T-helper 1 cell treated with Interleukin-12 subunit alpha and Interleukin-12 subunit beta and Interleukin-4 antibody, amounts not matched to agents 30 ng/mL and 1 ng/mL, for 36 hours (primary cell): ENCODE data around the gene SYTL1. TPM values are rescaled to one million over a fixed set of nuclear protein-coding genes. Genes with fewer than 3 reads are reported as not detected.

ENCODE experiments used
- intact Hi-C: fragments of 100-400 bp; cut with micrococcal nuclease; formaldehyde crosslinking; loops from one replicate; pipeline ENCODE4 v1.15.1; 2024
- total RNA-seq: library from RNA; stranded (reverse); gene quantifications from 2 replicates; pipeline ENCODE4 v1.2.3, GENCODE V29; 2022

Gene SYTL1
- total RNA-seq, 1 donor from 2014 or later: 104 TPM

DNA sequence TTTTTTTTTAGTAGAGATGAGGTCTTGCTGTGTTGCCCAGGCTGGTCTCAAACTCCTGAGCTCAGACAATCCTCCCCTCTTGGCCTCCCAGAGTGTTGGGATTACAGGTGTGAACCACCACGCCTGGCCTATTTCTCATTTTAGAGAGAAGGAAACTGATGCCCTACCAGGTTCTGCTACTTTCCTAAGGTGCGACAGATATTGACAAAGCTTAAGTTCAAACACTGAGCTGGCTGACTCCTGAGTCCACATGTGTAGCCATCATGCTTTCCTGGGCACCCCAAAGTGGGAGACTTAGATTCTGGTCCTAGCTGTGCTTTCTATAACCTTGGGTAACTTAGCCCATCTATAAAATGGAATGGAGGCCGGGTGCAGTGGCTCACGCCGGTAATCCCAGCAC is 25.0 kb upstream of the SYTL1 start:
- intact Hi-C loops: no loop called here

DNA sequence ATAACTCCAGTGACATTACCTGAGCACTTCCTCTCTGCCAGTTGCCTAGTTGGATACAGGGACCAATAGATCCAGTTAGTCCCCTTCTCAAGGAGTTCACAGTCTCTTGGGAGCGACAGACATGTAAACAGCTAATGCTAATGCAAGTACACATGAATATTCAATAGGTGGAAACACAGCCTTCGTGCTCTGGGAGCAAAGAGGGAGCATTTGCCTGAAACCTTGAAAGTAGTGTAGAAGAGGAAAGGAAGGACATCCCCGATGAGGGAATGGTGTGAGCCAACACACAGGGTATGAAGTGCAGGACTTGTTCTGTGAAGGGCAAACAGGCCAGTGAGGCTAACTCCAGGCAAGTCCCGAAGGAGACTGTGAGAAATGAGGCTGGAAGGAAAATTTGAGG is 23.7 kb upstream of the SYTL1 start:
- intact Hi-C loops: no loop called here

GRCh38 chr1:27318596-27318995 is 23.2 kb upstream of the SYTL1 start:
- intact Hi-C loops: no loop called here

DNA sequence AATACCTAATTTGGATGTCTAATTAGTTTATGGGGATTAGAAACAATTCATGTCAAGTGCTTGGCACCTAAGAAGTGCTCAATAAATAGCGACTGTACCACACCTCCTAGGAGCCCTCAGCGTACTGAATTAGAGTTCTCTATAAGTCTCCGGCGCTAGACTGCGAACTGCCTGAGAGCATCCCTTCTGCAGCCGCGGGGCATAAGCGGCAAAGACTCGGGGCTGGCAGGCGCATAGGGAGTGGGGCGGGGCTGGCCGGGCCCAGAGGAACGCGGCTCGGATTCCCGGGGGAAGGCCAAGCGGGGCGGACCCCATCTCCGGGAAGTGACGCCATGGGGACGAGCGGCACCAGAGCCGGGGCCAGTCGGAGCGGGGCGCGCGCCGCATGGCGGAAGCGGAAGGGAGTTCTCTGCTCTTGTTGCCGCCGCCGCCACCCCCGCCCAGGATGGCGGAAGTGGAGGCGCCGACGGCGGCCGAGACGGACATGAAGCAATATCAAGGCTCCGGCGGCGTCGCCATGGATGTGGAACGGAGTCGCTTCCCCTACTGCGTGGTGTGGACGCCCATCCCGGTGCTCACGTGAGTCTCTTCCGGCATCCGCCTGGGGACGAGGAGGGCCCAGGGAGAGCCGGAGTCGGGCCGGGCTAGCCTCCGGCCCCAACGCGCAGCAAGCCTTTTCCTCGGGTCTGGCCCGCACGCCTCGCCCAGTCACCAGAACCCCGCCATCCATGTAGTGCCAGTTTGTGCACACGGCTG is 19.8 kb upstream of the SYTL1 start, which contains the start of gene TMEM222:
TMEM222 (plus strand) TSS at position 351 of the 756 bp plus-strand sequence; CDS start at position 386, 35 bp downstream.
- intact Hi-C loops: loop anchor here (1.0 to 5.0 kb wide), 11 partner anchors 21 to 890 kb away; partner anchors contain the start of genes AHDC1, DHDDS, FAM76A and GPR3

DNA sequence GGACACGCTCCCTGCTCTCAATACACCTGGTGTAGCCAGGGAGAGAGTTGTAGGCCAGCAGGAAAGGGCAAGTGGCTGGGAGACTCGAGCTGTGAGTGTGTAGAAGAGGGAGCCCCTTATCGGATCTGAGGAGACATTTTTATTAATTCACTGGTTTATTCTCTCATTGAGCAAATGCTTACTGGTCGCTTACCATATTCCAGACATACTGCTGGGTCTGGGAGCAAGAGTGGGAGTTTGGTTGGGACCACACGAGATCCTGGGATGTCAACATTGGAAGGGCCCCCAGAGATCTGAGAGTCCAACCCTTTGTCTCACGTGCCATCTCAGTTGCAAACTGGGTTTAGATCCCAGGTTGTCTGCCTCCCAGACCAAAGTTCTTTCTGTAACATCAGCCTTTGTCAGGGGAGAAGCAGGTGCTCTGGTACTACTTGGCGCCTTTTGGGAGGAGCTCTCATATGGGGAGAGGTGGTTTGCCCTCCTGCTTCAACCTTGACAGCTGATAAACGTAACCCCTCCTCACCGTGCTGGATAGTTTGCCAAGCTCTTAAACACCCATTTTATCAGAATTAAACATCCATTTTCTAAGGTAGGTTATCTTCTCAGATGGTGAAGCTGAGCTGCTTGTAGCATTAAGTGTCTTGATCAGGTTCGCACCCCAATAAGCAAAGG is 19.1 kb upstream of the SYTL1 start:
- intact Hi-C loops: loop anchor here (1.0 to 5.0 kb wide), 11 partner anchors 21 to 890 kb away; partner anchors contain the start of genes AHDC1, DHDDS, FAM76A and GPR3

DNA sequence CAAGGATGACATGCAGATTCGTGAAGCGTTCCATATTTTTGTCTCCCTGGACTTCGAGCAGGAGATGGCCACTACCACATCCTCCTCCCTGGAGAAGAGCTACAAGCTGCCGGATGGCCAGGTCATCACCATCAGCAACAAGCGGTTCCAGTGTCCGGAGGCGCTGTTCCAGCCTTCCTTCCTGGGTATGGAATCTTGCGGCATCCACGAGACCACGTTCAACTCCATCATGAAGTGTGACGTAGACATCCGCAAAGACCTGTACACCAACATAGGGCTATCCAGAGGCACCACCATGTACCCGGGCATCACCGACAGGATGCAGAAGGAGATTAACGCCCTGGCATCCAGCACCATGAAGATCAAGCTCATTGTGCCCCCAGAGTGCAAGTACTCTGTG is 16.5 kb upstream of the SYTL1 start:
- intact Hi-C loops: no loop called here

DNA sequence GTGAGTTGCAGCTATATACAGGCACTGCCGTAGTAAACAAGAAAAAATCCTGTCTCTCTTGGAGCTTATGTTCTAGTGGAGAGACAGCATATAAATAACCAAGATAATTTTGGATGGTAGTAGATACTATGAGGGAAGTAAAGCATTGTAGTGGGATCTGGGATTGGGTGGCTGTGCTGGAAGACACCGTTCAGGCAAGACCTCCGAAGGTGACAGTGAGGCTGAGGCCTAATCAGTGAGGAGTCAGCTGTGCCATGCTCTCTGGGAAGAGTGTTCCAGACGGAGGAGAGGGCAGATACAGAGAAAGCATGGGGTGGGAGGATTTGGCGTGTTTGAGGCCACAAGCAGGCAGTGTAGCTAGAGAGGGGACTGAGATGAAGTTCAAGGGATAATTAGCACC is 13.9 kb upstream of the SYTL1 start:
- intact Hi-C loops: no loop called here

- intact Hi-C loops: no loop called here
These were observed 11.0 kb upstream of the SYTL1 start for GRCh38 chr1:27330786-27331185.

- intact Hi-C loops: no loop called here
These were observed 10.4 kb upstream of the SYTL1 start for GRCh38 chr1:27331426-27331825.

DNA sequence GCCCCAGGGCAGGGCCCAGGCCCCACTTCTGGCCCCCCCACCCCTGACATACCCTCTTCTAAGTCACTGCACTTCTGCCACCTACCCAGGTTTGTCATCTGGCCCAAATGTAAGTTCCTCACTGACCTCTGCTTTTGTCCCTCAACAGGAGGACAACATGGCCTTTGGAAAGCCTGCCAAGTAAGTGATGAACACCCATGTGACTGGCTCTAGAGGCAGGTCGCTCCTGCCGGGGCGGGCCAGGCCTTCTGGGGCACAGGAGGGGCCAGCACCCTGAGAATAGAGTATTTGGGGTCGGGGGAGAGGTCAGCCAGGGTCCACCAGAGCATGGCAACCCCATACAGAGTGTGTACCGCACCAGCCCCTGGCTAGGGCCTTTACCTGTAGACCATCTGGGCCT is 9.9 kb upstream of the SYTL1 start:
- intact Hi-C loops: loop anchor here (1.0 kb wide), 3 partner anchors 11 to 272 kb away; partner anchors contain the start of gene AHDC1

- intact Hi-C loops: loop anchor here (1.0 kb wide), 3 partner anchors 11 to 272 kb away; partner anchors contain the start of gene AHDC1
These were observed 9.1 kb upstream of the SYTL1 start for GRCh38 chr1:27332536-27333281.

GRCh38 chr1:27333717-27334279 is 8.0 kb upstream of the SYTL1 start:
- intact Hi-C loops: no loop called here

DNA sequence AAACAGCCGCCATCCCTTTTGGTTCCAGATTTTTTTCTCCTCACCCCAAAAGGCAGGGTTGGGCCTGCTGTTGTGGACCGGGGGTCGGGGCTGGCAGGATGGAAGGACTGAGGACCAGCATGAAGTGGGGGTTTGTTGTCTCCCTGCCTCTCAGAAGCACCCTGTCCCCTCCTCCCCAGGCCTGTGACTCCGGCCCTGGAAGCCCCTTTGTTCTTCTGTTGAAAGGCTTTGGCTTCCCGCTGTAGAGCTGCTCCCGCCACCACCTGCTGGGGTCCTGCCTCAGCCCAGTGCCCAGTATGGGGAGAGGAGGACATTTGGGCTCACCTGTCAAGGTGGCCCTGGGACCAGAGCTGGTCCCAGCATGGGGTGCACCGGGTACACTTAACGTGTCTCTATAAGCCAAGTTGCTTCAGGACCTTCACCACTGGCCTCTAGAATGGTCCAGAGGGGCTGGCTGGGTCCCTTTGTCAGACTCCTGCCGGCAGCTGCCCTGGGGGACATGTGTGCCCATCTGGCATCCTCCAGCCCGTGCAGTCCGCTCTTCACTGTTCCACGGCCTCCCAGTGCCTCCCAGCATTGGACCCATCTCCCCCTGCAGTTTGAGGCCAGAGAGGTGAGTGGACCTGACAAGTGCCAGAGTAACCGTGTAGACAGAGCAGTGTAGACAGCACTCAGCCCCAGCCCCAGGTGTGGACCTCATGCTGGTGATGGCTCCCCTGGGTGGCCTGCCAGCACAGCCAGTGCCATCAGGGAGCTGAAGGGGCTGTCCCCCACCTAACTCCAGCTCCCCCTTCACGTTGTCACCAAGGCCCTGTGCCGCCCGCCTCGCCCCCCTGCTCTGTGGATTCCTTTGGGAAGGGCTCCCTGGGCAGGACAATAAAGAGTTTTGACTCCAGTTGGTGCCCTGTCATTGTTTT is 6.1 kb upstream of the SYTL1 start:
- intact Hi-C loops: no loop called here

GRCh38 chr1:27336756-27337155 is 5.1 kb upstream of the SYTL1 start:
- intact Hi-C loops: no loop called here

GRCh38 chr1:27338751-27339150 is 3.1 kb upstream of the SYTL1 start:
- intact Hi-C loops: no loop called here

GRCh38 chr1:27339213-27339612 is 2.6 kb upstream of the SYTL1 start:
- intact Hi-C loops: no loop called here

DNA sequence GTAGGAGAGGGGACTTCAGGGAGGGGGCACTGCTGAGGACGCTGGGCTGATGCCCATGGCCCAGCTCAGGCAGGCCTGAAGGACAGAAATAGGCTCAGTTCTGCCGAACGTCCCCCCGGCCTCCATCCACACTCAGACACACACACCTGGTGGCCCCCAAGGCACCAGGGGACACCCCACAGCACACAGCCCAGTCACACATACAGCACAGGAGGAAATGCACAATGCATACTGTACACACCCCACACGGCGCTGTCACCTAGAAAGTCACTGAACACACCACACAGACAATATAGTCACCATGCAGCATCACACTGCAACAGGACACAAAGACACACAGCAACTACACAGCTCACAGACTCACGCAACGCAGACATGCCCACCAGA is 562 bp downstream of the SYTL1 start:
- intact Hi-C loops: loop anchor here (1.0 to 5.0 kb wide), 4 partner anchors 42 to 650 kb away; partner anchors contain the start of gene GPR3

- intact Hi-C loops: loop anchor here (1.0 to 5.0 kb wide), 7 partner anchors 11 to 651 kb away; partner anchors contain the start of genes GPR3 and TMEM222
These were observed 1.2 kb downstream of the SYTL1 start for GRCh38 chr1:27342778-27343638.

- intact Hi-C loops: loop anchor here (1.0 to 5.0 kb wide), 5 partner anchors 11 to 651 kb away; partner anchors contain the start of gene TMEM222
These were observed 1.8 kb downstream of the SYTL1 start for GRCh38 chr1:27343639-27344025.
